OCI-LY7 (cell line): Measurements from ENCODE around the gene VSIG10L2. TPM values are rescaled to one million over a fixed set of nuclear protein-coding genes. Genes with fewer than 3 reads are reported as not detected.

Source experiments
- BruUV-seq: library from RNA; stranded (reverse); fragments of 400-500 nt; replicated peaks from 2 replicates; lab custom pipeline; 2021; lab: Mats Ljungman, UMichigan
- CTCF ChIA-PET: fragments of 300-600 bp; sonication (Branson Sonifier 250); formaldehyde crosslinking; loops from one replicate; lab custom pipeline; 2022; ENCODE audit warnings: antibody characterized with exemption; ENCODE audit not compliant: unreplicated experiment; lab: Charles Lee
- POLR2A ChIA-PET: fragments of 300-600 bp; sonication (Branson Sonifier 250); formaldehyde crosslinking; loops from one replicate; lab custom pipeline; 2022; ENCODE audit warnings: antibody characterized with exemption; lab: Charles Lee
- DNase-seq: peaks from one replicate; pipeline ENCODE4 v3.0.0-alpha.2; 2015; ENCODE audit warnings: low spot score
- H2AFZ ChIP-seq: fragments of 200-600 bp; sonication (generic), shearing (Covaris generic); 2 replicates; pipeline ENCODE4 v1.6.1; 2014; ENCODE audit warnings: mild to moderate bottlenecking, antibody characterized with exemption, low read length, moderate library complexity
- H3K27ac ChIP-seq: fragments of 200-600 bp; sonication (generic); 2 replicates; pipeline ENCODE4 v1.5.1; 2014; ENCODE audit warnings: mixed run types, low read depth, mild to moderate bottlenecking, moderate library complexity, low read length, inconsistent platforms; ENCODE audit not compliant: poor library complexity, severe bottlenecking
- H3K36me3 ChIP-seq: fragments of 200-600 bp; sonication (generic); 2 replicates; pipeline ENCODE4 v1.6.1; 2014; ENCODE audit warnings: mild to moderate bottlenecking, antibody characterized with exemption, low read length, moderate library complexity, mixed read lengths; ENCODE audit not compliant: insufficient read depth
- H3K4me1 ChIP-seq: fragments of 200-600 bp; sonication (generic); 2 replicates; pipeline ENCODE4 v1.5.1; 2014; ENCODE audit warnings: mild to moderate bottlenecking, low read length; ENCODE audit not compliant: insufficient read depth, poor library complexity, severe bottlenecking
- H3K4me2 ChIP-seq: fragments of 200-600 bp; sonication (generic); 2 replicates; pipeline ENCODE4 v1.6.1; 2014; ENCODE audit warnings: mild to moderate bottlenecking, low read length
- H3K4me3 ChIP-seq: fragments of 200-600 bp; sonication (generic); 2 replicates; pipeline ENCODE4 v1.5.1; 2014; ENCODE audit warnings: mild to moderate bottlenecking, low read depth, low read length; ENCODE audit not compliant: poor library complexity, severe bottlenecking
- H3K79me2 ChIP-seq: fragments of 200-600 bp; sonication (generic); 2 replicates; pipeline ENCODE4 v1.6.1; 2016; ENCODE audit warnings: low read depth, mild to moderate bottlenecking, low read length, moderate library complexity, mixed read lengths; ENCODE audit not compliant: insufficient read depth
- H3K9me2 ChIP-seq: fragments of 200-600 bp; sonication (generic); 2 replicates; pipeline ENCODE4 v1.6.1; 2016; ENCODE audit warnings: mild to moderate bottlenecking, low read length, mixed read lengths; ENCODE audit not compliant: insufficient read depth
- H3K9me3 ChIP-seq: fragments of 200-600 bp; sonication (generic); 2 replicates; pipeline ENCODE4 v1.6.1; 2014; ENCODE audit warnings: mild to moderate bottlenecking, mixed run types, low read length, mixed read lengths
- H4K20me1 ChIP-seq: fragments of 200-600 bp; sonication (generic); 2 replicates; pipeline ENCODE4 v1.6.1; 2014; ENCODE audit warnings: mild to moderate bottlenecking, antibody characterized with exemption, low read length, moderate library complexity, mixed read lengths; ENCODE audit not compliant: insufficient read depth
- EZH2phosphoT487 ChIP-seq: fragments of 200-600 bp; sonication (generic); IDR thresholded peaks from 2 replicates; pipeline ENCODE4 v1.6.1; 2018; ENCODE audit warnings: low read depth, borderline replicate concordance, mild to moderate bottlenecking, mixed run types, antibody characterized with exemption, low read length, moderate library complexity, mixed read lengths
- intact Hi-C: fragments of 100-400 bp; cut with micrococcal nuclease; formaldehyde crosslinking; loops from one replicate; pipeline ENCODE4 v1.10.0; 2022; ENCODE audit not compliant: unreplicated experiment
- total RNA-seq, 2 experiments: library from RNA; depleted of rRNA in 1 of 2; stranded (reverse); fragments of >200 nt in 1 of 2; shearing (Covaris generic) in 1 of 2; gene quantifications; 2 replicates each; pipeline ENCODE4 v1.2.3, GENCODE V29; 2014 to 2022
- TF ChIP-seq, protein P1 (sequence below): fragments of 200-600 bp; sonication (generic); conservative IDR thresholded peaks from 2 replicates; pipeline ENCODE4 v1.5.1; 2014; ENCODE audit warnings: mild to moderate bottlenecking, antibody characterized with exemption, low read length, moderate library complexity, mixed read lengths

VSIG10L2 gene
- total RNA-seq, 2 experiments from 2014 or later, result not detected

DNA sequence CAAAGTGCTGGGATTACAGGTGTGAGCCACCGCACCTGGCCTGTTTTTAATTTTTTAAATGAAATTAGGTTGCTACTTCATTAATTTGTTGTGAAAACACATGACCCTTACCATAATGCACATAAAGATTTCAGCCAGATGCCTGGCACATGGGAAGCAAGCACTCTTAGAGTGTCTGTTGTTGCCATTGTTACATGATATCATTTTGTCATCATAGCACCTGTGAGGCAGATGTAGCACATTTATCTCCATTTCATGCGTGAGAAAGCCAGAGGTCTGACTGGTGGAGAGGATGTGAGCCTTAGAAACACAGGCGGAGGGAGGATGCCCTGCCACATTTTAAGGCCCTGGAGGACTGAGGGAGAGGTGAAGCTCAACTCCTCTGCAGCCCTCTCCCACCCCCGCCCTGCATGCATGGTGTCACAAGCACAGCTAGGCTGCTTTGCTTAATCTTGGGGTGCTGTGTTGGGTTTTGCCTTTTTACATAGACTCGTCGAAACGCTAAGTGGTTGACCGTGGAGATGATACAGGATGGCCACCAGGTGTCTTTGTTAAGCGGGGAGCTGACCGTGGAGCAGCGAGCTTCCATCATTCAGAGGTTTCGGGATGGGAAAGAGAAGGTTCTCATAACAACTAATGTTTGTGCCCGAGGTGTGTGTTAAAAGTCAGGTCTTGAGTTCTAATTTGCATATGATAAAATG lies 27.6 kb upstream of the VSIG10L2 start:
- CTCF ChIA-PET, result interaction anchor here (0.7 kb wide), 1 partner anchor 279 kb away, joined by 3 read pairs; no protein-coding TSS in a partner anchor
- no peaks in the 10 kb centered on the region for H3K79me2 ChIP-seq
- POLR2A ChIA-PET, result interaction anchor here (0.6 to 0.7 kb wide), 2 partner anchors 279 to 1077 kb away, joined by 3 to 7 read pairs; no protein-coding TSS in a partner anchor
- intact Hi-C loops, result no loop called here
- DNase-seq, result no peak
- H3K9me3 ChIP-seq, result no peaks in the 10 kb centered on the region
- no peaks in the 10 kb centered on the region for H3K4me1 ChIP-seq
- no peak overlapping the region for H3K4me3 ChIP-seq
- H2AFZ ChIP-seq, result no peak overlapping the region
- no peak for TF ChIP-seq EZH2phosphoT487
- TF ChIP-seq, protein P1, sequence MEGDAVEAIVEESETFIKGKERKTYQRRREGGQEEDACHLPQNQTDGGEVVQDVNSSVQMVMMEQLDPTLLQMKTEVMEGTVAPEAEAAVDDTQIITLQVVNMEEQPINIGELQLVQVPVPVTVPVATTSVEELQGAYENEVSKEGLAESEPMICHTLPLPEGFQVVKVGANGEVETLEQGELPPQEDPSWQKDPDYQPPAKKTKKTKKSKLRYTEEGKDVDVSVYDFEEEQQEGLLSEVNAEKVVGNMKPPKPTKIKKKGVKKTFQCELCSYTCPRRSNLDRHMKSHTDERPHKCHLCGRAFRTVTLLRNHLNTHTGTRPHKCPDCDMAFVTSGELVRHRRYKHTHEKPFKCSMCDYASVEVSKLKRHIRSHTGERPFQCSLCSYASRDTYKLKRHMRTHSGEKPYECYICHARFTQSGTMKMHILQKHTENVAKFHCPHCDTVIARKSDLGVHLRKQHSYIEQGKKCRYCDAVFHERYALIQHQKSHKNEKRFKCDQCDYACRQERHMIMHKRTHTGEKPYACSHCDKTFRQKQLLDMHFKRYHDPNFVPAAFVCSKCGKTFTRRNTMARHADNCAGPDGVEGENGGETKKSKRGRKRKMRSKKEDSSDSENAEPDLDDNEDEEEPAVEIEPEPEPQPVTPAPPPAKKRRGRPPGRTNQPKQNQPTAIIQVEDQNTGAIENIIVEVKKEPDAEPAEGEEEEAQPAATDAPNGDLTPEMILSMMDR, result no peak
- H3K27ac ChIP-seq, result no peak overlapping the region
- no peak overlapping the region for H3K4me2 ChIP-seq
- BruUV-seq, result no TSS peak
- H3K9me2 ChIP-seq, result no peaks in the 10 kb centered on the region
- no peaks in the 10 kb centered on the region for H4K20me1 ChIP-seq
- H3K36me3 ChIP-seq, result no peaks in the 10 kb centered on the region

DNA sequence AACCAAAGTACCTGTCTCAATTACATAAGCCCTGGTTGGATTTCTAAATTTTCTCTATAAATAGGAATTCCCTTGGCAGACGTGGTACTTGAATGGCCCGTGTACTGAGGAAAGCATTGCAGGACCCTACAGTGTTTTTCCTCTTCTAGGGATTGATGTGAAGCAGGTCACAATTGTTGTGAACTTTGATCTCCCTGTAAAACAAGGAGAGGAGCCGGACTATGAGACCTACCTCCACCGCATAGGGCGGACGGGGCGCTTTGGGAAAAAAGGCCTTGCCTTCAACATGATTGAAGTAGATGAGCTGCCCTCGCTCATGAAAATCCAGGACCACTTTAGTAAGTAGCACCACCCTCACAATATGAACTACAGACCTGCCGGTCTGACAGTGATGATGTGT lies 24.8 kb upstream of the VSIG10L2 start:
- Histone ChIP-seq H3K4me3 (no peak overlapping the region), H2AFZ (no peak overlapping the region), H3K9me2 (no peaks in the 10 kb centered on the region), H3K4me2 (no peak overlapping the region), H3K36me3 (no peaks in the 10 kb centered on the region), H4K20me1 (no peaks in the 10 kb centered on the region), H3K27ac (no peak overlapping the region), H3K79me2 (no peaks in the 10 kb centered on the region), H3K9me3 (no peaks in the 10 kb centered on the region), H3K4me1 (no peaks in the 10 kb centered on the region)
- CTCF ChIA-PET, result no interaction called here
- TF ChIP-seq, protein P1, result no peak
- no peak for TF ChIP-seq EZH2phosphoT487
- no peak for DNase-seq
- POLR2A ChIA-PET, result interaction anchor here (0.6 kb wide), 1 partner anchor 132 kb away, joined by 3 read pairs; no protein-coding TSS in a partner anchor
- intact Hi-C loops, result no loop called here
- no TSS peak for BruUV-seq

DNA sequence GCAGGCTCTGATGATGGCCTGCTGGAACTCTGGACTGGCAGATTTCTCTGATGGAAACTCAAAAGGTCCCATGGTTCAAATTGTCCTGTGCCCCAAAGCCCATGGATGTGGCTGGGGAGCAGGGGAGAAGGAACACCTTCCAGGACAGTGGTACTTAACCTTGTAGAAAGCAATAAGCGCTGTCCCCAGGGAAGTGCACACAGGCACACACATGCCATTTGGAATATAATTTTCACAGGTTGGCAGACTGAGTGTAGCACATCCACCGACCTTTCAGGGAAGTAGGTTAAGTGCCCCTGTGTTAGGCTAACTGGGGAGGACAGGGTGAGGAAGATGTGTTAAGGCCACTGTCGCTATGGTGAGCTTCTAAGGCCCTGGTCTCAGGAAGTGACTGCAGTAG lies 23.7 kb upstream of the VSIG10L2 start:
- Histone ChIP-seq H3K4me3 (no peak overlapping the region), H3K4me2 (no peak overlapping the region), H3K79me2 (no peaks in the 10 kb centered on the region), H3K36me3 (no peaks in the 10 kb centered on the region), H2AFZ (no peak overlapping the region), H4K20me1 (no peaks in the 10 kb centered on the region), H3K9me3 (no peaks in the 10 kb centered on the region), H3K4me1 (no peaks in the 10 kb centered on the region), H3K9me2 (no peaks in the 10 kb centered on the region), H3K27ac (no peak overlapping the region)
- POLR2A ChIA-PET, result no interaction called here
- DNase-seq, result no peak
- CTCF ChIA-PET, result no interaction called here
- TF ChIP-seq EZH2phosphoT487, result no peak
- TF ChIP-seq, protein P1, result no peak
- BruUV-seq, result no TSS peak
- intact Hi-C loops, result no loop called here
